HepG2 (cell line): ENCODE results near the gene CCDC34. TPM values are rescaled to one million over a fixed set of nuclear protein-coding genes. Genes with fewer than 3 reads are reported as not detected.
A peak's percentile ranks its signal among the peaks of the same experiment; 100 is the strongest.

Source experiments
- AHDC1 ChIP-seq: sonication (generic); formaldehyde crosslinking; IDR thresholded peaks from 2 replicates; pipeline ENCODE4 v1.5.1; 2020; ENCODE audit warnings: mild to moderate bottlenecking, missing genetic modification reagents, borderline replicate concordance
- CEBPB ChIP-seq: IDR thresholded peaks from 2 replicates; pipeline ENCODE4 v1.6.1; 2011; ENCODE audit warnings: low read depth, low read length, improper control_type of control experiment, borderline replicate concordance
- CREM ChIP-seq, 2 experiments: sonication (generic) in 1 of 2; formaldehyde crosslinking in 1 of 2; IDR thresholded peaks; 2 replicates each; pipeline versions ENCODE4 v1.4.0 to v1.6.1; 2016 to 2020; ENCODE audit warnings: antibody characterized with exemption in 1 of 2, mild to moderate bottlenecking in 1 of 2, missing genetic modification reagents in 1 of 2
- FOXA3 ChIP-seq: IDR thresholded peaks from 2 replicates; pipeline ENCODE4 v1.6.1; 2016; ENCODE audit warnings: missing genetic modification reagents, missing compliant biosample characterization
- FOXK1 ChIP-seq: sonication (generic); formaldehyde crosslinking; IDR thresholded peaks from 2 replicates; pipeline ENCODE4 v1.4.0; 2020; ENCODE audit warnings: low read depth, missing genetic modification reagents, borderline replicate concordance
- HOXA7 ChIP-seq: sonication (generic); formaldehyde crosslinking; IDR thresholded peaks from 2 replicates; pipeline ENCODE4 v1.8.1; 2022; ENCODE audit warnings: mild to moderate bottlenecking, missing genetic modification reagents, moderate library complexity
- IRF2 ChIP-seq: IDR thresholded peaks from 2 replicates; pipeline ENCODE4 v1.6.1; 2018; ENCODE audit warnings: missing genetic modification reagents, missing compliant biosample characterization
- KAT7 ChIP-seq: IDR thresholded peaks from 2 replicates; pipeline ENCODE4 v1.6.1; 2018; ENCODE audit warnings: borderline replicate concordance, missing compliant biosample characterization
- KLF16 ChIP-seq, 2 experiments: sonication (generic) in 1 of 2; formaldehyde crosslinking in 1 of 2; IDR thresholded peaks; 2 replicates each; pipeline versions ENCODE4 v1.6.1 to v1.8.0; 2016 to 2023; ENCODE audit warnings: missing genetic modification reagents in 2 of 2, missing compliant biosample characterization in 1 of 2
- MYNN ChIP-seq: sonication (generic); formaldehyde crosslinking; IDR thresholded peaks from 2 replicates; pipeline ENCODE4 v1.4.0; 2020; ENCODE audit warnings: mild to moderate bottlenecking, low read depth, missing genetic modification reagents
- NR2F6 ChIP-seq, 2 experiments: IDR thresholded peaks; 2 replicates each; pipeline ENCODE4 v1.6.1; 2016; ENCODE audit warnings: antibody characterized with exemption in 1 of 2, mild to moderate bottlenecking in 1 of 2
- PHF21A ChIP-seq: sonication (generic); formaldehyde crosslinking; IDR thresholded peaks from 2 replicates; pipeline ENCODE4 v1.5.0; 2020; ENCODE audit warnings: mild to moderate bottlenecking, missing genetic modification reagents
- RXRB ChIP-seq: IDR thresholded peaks from 2 replicates; pipeline ENCODE4 v1.6.1; 2016; ENCODE audit warnings: borderline replicate concordance, missing genetic modification reagents, missing compliant biosample characterization
- SALL1 ChIP-seq: sonication (generic); formaldehyde crosslinking; IDR thresholded peaks from 2 replicates; pipeline ENCODE4 v1.8.0; 2022; ENCODE audit warnings: mild to moderate bottlenecking, missing genetic modification reagents
- THAP9 ChIP-seq: sonication (generic); formaldehyde crosslinking; IDR thresholded peaks from 2 replicates; pipeline ENCODE4; 2020; ENCODE audit warnings: missing genetic modification reagents, mild to moderate bottlenecking, borderline replicate concordance
- ZBTB7B ChIP-seq: sonication (generic); formaldehyde crosslinking; IDR thresholded peaks from 2 replicates; pipeline ENCODE4 v1.4.0; 2020; ENCODE audit warnings: missing genetic modification reagents
- ZNF232 ChIP-seq: sonication (generic); formaldehyde crosslinking; IDR thresholded peaks from 2 replicates; pipeline ENCODE4 v1.4.0; 2020; ENCODE audit warnings: missing genetic modification reagents, borderline replicate concordance
- ZNF724P ChIP-seq: sonication (generic); formaldehyde crosslinking; IDR thresholded peaks from 2 replicates; pipeline ENCODE4 v1.8.0; 2022; ENCODE audit warnings: missing genetic modification reagents, borderline replicate concordance
- ZSCAN5A ChIP-seq: sonication (generic); formaldehyde crosslinking; IDR thresholded peaks from 2 replicates; pipeline ENCODE4 v1.8.0; 2022; ENCODE audit warnings: mild to moderate bottlenecking, missing genetic modification reagents, borderline replicate concordance
- polyA plus RNA-seq, 8 experiments: library from polyadenylated mRNA; depleted of rRNA in 3 of 8; stranded (reverse) in 7 of 8; unstranded in 1 of 8; fragments of >200 nt; fragmentation: Illumina TruSeq in 4 of 8; extraction: Trizol in 4 of 8; gene quantifications; 2 replicates each; pipeline versions ENCODE4 v1.2.1 to v1.2.3, GENCODE V29; 2011 to 2016; ENCODE audit warnings: low read depth in 4 of 8, missing spikeins in 1 of 8, mixed read lengths in 1 of 8; ENCODE audit not compliant: insufficient read depth in 1 of 8
- total RNA-seq, 5 experiments: library from RNA; depleted of rRNA; stranded (reverse); fragments of >200 nt; fragmentation: Illumina TruSeq; extraction: Trizol; gene quantifications; 2 replicates each; pipeline ENCODE4 v1.2.3, GENCODE V29; 2016; ENCODE audit warnings: low read depth in 1 of 5

The CCDC34 gene
- total and polyA plus RNA-seq, 2 of the 13 experiments (the other 11 are each of a cell fraction or from before 2014, with no cell fraction given) = 7.6 to 34.3 TPM

- TF ChIP-seq CREM (IDR thresholded peaks at IDR 0.05) (peak; percentile 75), CREM (CRISPR knock-in tag; IDR thresholded peaks at IDR 0.05) (no peak), MYNN (no peak), ZSCAN5A (CRISPR knock-in tag) (no peak), AHDC1 (peak; percentile 95; the same call in 1 of the 2 replicates), FOXA3 (CRISPR knock-in tag) (peak; percentile 90), IRF2 (CRISPR knock-in tag) (peak; percentile 69; the same call in 1 of the 2 replicates), KAT7 (no peak), HOXA7 (CRISPR knock-in tag) (no peak), RXRB (CRISPR knock-in tag) (peak; percentile 83), ZNF232 (CRISPR knock-in tag) (no peak), KLF16 (CRISPR knock-in tag; IDR thresholded peaks at IDR 0.05) (peak in 1 of 2 experiments; percentile 36; a peak in 1 of 4 replicates), ZNF724P (CRISPR knock-in tag) (no peak), FOXK1 (CRISPR knock-in tag) (peak; percentile 65; the same call in 1 of the 2 replicates), SALL1 (CRISPR knock-in tag) (peak; percentile 45; the same call in 1 of the 2 replicates), NR2F6 (IDR thresholded peaks at IDR 0.05) (peak; percentile 65; the same call in 1 of the 2 replicates), NR2F6 (CRISPR knock-in tag; IDR thresholded peaks at IDR 0.05) (peak; percentile 71), PHF21A (peak; percentile 31; the same call in 1 of the 2 replicates), CEBPB (peak; percentile 19; the same call in 1 of the 2 replicates), ZBTB7B (CRISPR knock-in tag) (0 out of 2 replicates have a peak, but pooled peaks have one; percentile 43), THAP9 (CRISPR knock-in tag) (no peak)
Measured at GRCh38 chr11:27373856-27374602, 11.0 kb upstream of the CCDC34 start (continued).
